NCI-H774 (cell line): ENCODE measurements around the gene SPEF2.
"Not testable (repeated sequence)": the region's sequence is repeated elsewhere in the genome, so short reads cannot be mapped to it uniquely, and the experiment has no call there.

Source experiments
- DNase-seq: peaks from one replicate; lab custom pipeline; 2025; lab: John Stamatoyannopoulos, UW

The SPEF2 gene

DNA sequence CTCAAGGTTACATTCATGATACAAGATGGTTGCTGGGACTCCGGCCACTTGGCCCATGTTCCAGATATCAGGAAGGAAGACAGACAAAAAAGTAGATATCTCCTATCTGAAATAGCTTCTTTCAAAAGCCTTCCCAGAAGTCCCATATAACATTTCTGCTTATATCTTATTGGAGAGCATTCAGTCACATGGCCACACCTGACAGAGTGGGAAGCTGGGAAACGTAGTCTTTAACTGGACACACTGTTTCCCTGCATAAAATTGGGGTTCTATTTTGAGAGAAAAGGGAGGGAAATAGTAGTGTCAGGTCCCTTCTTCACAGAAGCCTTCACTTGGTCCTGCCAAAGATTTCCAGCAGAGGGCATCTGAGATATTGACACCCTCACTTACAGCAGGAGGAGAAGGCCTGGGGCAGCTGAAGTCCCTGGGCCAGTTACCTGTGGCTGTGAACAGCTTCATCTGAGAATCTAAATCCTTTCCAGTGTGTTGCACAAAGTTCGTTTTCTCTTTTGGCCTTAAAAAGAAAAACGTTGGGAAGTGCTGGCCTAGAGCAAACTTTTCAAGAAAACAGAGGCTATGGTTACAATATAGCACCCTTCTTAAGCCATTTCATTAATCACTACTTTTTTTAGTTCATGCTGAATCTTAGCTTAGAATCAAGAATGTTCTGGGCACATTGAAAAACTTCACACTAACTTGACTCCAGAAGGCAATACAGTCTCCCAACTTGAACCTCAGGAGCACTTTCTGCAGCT lies 33.5 kb downstream of the SPEF2 start:
- DNase-seq, result no peak

DNA sequence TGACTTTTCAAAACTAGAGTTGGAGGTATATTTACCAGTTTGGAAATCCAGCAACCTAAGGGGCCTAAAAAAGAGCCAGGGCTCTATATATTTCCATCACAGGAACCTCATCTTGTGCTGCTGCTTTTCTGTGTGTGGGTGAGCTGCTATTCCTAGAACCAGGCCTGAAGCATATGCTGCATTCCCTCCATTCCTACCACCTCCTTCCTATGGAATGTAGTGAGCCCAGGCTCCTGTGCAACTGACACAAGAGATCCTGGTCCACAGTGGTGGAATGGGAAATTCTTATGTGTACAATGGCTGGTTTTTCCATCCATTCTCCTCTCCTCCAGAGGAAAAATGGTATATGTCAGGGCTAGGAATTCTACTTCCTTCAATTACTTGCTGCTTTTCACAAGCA lies 39.1 kb downstream of the SPEF2 start:
- no peak for DNase-seq

- DNase-seq, result no peak
Measured at GRCh38 chr5:35657877-35658276, 40.2 kb downstream of the SPEF2 start.

GRCh38 chr5:35659556-35659955 lies 41.9 kb downstream of the SPEF2 start:
- no peak for DNase-seq

DNA sequence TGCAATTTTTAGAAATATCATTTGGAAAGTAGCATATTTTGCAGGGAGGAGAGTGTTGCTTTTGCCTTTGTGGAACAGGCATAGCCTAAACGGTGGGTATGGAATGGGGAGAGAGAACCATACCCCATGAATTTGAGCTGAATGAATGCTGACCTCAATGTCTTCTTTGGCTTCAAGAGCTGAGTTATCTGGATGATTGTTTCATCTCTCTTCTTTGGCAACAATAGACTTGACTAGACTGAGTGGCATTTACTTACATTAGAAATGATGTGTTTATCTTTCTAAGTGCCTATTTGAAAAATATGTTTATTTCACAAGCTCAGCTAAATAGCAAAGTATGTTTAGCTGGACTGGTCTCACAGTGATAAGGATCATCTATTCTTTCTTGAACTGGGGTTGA lies 42.8 kb downstream of the SPEF2 start:
- no peak for DNase-seq

- no peak for DNase-seq
Measured at GRCh38 chr5:35664584-35664983, 46.9 kb downstream of the SPEF2 start.

- no peak for DNase-seq
Measured at GRCh38 chr5:35665096-35665495, 47.4 kb downstream of the SPEF2 start.

GRCh38 chr5:35668319-35668718 lies 50.7 kb downstream of the SPEF2 start:
- no peak for DNase-seq

DNA sequence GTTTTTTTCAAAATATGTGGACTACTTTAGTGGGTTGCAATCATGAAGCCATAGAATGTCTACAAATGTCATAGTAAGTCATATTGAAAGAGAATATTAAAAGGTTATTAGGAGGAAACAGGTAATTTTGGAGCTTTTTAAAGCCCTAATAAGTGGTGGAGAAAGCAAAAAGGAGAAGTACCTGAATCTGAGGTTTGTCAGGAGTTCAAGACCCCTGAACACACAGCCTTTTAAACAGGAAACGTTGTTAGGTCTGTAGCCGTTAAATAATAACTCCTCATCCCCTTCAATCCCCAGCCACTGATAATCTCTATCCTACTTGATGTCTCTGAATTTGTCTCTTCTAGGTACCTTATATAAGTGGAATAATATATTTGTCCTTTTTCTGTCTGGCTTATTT lies 51.1 kb downstream of the SPEF2 start:
- no peak for DNase-seq

DNA sequence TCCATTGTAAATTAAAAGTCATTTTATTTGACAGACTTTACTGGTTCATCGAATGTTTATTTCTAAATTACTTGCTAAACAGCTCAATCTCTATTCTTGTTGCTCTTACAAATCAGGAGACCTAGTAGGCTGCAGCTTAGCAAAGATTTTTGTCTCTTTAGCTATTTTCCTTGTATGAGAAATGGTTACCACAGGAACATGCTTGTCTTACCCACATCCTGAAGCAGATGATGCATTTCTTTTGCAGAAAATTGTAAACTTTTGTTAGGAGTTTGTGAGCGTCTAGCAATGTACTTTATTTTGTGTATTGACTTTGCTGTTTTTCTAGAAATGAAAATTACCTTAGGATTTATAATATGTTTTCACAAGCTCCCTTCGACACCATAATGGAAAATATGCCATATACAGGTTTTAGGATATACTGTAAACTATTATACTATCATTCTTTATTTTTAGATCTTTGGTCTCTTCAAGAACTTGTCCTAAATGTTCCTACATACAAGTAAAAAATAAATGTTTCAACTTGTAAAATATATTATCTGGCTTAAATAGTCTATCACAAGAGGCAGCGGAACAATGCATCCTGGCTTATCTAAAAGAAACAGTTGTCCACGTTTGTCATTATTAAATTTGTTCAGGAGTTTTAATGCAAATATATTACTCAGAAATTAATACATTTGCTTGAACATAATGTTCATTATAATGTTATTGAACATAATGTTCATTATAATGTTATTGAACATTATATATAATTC lies 54.1 kb downstream of the SPEF2 start:
- DNase-seq, result no peak

DNA sequence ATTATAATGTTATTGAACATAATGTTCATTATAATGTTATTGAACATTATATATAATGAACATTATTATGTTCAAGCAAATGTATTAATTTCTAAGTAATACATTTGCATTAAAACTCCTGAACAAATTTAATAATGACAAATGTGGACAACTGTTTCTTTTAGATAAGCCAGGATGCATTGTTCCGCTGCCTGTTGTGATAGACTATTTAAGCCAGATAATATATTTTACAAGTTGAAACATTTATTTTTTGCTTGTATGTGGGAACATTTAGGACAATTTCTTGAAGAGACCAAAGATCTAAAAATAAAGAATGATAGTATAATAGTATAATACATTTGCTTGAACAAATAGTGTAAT lies 54.6 kb downstream of the SPEF2 start:
- DNase-seq, result not testable (repeated sequence)

GRCh38 chr5:35672995-35673394 lies 55.3 kb downstream of the SPEF2 start:
- no peak for DNase-seq

- DNase-seq, result no peak
Measured at GRCh38 chr5:35674049-35674448, 56.4 kb downstream of the SPEF2 start.

DNA sequence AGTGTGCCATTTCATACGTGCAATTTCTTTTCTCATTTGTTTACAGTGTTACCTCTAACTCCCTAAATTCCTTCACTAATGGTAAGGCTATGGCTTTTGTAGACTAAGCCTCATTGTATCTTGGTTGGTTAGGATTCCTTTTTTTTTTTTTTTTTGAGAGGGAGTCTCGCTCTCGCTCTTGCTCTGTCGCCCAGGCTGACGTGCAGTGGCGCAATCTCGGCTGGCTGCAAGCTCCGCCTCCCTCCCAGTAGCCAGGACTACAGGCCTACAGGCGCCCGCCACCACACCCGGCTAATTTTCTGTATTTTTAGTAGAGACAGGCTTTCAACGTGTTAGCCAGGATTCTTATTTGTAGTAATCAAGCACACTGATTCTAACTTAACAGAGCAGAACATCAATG lies 57.7 kb downstream of the SPEF2 start:
- no peak for DNase-seq

DNA sequence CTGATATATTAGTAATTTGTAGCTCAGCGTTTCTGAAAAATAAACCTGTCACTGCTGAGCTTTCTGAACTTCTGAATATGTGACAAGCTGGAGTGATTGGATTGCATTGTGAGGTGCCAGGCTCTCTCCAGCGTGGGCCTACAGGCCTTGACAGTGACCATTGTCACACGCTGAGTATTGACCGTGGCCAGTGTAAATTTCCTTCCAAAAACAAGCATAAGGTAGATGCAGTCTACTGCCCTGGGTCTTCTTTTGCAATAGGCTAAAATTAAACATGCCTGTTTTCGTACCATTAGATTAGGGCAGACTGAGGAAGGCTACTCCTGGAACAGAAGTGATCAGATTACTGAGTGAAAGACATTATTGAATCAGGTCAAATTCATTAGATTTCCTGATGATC lies 60.2 kb downstream of the SPEF2 start:
- DNase-seq, result no peak

DNA sequence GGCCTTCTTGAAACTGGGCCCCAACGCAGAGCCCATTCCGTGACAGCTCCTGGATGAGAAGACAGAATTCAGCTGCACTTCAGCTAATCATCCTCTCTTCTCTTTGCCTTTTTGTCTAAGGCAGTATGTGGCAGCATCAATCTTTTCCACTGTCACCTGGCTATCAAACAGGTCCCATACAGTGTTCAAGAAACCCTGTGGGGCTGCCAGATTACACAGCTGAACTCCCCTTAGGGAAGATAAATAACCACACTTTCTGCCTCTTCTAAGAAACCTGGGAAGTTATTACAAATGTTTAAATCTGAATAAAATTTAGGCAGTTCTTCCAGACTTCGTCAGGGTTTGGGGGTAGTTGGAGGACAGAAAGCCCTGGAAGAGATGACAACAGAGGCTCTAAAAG lies 61.0 kb downstream of the SPEF2 start:
- no peak for DNase-seq

DNA sequence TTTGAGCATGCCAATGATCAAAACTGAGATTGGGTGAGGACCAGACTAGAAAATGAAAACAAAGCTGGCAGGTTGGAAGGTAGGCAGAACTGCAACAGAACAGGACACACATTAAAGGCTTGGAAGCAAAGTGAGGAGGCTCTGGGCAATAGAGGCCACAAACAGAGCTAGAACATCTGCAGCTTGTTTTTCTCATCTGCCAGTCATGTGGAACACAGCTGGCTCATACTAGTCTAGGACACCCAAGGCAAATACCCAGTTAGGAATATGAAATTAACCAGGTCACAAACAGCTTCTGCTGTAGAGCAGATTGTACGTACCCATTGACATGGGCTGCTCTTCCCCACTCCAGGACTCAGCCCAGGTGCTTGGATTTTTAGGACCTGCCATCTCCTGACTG lies 61.7 kb downstream of the SPEF2 start:
- DNase-seq, result no peak

DNA sequence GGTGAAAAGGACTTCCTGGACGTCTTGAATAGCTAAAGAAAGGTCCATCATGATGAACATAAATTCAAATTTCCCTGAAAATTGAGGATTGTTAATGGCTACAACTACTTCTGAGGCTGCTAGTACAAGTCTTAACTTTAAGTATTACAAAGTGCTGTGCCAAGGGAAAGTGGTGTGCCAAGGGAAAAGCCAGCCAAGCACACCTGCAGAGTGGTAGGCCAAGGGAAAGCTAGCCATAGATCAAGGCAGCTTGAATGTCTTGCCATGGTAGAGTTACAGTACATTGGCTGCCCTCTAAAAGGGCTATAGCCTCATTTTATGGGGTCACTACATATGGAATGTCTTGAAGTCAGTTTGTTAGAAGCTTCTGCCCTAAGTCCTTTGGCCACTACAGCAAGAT lies 64.2 kb downstream of the SPEF2 start:
- no peak for DNase-seq

- no peak for DNase-seq
Measured at GRCh38 chr5:35683466-35683865, 65.8 kb downstream of the SPEF2 start.

- no peak for DNase-seq
Measured at GRCh38 chr5:35685161-35685560, 67.5 kb downstream of the SPEF2 start.

DNA sequence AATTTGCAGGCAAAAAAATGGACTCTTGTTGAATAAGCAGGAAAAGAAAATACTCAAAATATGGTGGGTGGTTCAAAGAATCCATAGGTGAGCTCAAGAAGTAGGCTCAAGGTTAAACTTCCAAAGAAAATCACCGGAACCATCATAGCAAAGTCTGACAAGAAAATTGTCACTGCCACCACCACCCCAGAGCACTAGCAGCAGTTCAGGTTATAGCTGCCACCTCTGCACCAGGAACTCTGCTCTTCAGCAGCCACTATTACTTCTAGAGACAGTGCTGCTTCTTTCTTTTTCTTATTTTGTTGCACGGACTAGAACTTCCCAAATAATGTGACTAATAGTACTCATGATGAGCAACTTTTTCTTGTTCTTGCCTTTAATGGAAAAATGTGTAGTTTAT lies 70.3 kb downstream of the SPEF2 start:
- no peak for DNase-seq

- DNase-seq, result no peak
Measured at GRCh38 chr5:35694481-35694880, 76.8 kb downstream of the SPEF2 start.

DNA sequence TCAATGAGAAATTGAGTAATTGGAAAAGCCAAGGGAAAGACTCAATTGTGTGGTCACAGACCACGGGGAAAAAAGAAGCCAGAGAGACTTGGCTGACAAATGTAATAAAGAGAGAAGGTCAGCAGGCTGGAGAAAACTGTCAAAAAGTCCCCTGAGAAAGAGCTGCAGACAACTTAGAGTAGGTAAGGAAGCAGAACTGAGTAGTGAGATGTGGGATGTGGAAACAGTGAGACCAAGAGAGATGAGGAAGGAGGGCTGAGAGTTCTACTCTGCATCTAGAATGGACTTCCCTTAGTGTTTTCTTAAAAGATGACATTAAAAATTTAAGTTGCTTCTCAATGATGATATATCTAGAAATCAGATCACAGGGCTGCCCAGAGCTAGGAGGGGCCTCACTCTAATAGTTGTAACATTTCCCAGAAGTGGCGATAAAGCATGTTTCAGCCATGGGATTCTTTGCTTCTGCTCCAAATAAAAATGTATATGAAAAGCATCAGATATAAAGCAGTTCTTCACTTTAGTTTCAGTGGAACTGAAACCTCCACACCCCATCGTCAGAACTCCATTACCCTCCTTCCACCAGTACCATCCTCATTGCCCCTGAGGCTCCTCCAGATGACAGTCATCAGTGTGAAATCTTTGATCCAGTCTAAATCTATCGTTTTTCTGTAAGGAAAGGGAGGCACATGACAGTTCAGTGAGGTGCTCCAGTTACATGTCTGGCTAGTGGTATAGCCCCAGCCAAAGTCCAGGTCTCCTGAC lies 80.6 kb downstream of the SPEF2 start:
- DNase-seq, result no peak
